Epidermal melanocyte (primary cell): ENCODE data around the gene BEND6.
"Not testable (repeated sequence)": the region's sequence is repeated elsewhere in the genome, so short reads cannot be mapped to it uniquely, and the experiment has no call there.

ENCODE experiments used
- DNase-seq: peaks from one replicate; pipeline ENCODE4 v3.0.0; 2011; ENCODE audit warnings: low spot score; ENCODE audit not compliant: insufficient read length

Gene BEND6

GRCh38 chr6:57027301-57027700, 72.4 kb downstream of the BEND6 start:
- DNase-seq: no peak

GRCh38 chr6:57029213-57029612, 74.3 kb downstream of the BEND6 start:
- no peak for DNase-seq

- no peak for DNase-seq
These were observed 78.3 kb downstream of the BEND6 start for GRCh38 chr6:57033228-57033627.

- no peak for DNase-seq
These were observed 80.6 kb downstream of the BEND6 start for GRCh38 chr6:57035549-57035948.

- no peak for DNase-seq
These were observed 84.0 kb downstream of the BEND6 start for GRCh38 chr6:57038906-57039305.

- no peak for DNase-seq
These were observed 85.1 kb downstream of the BEND6 start for GRCh38 chr6:57040011-57040410.

- not testable (repeated sequence) for DNase-seq
These were observed 89.2 kb downstream of the BEND6 start for GRCh38 chr6:57044061-57044460.

GRCh38 chr6:57044568-57044967, 89.7 kb downstream of the BEND6 start:
- no peak for DNase-seq

GRCh38 chr6:57046332-57047256, 91.7 kb downstream of the BEND6 start, which contains the start of gene KIAA1586:
KIAA1586 (plus strand) TSS chr6:57046693; CDS start chr6:57046756, 63 bp downstream.
- peak; percentile 81 for DNase-seq

GRCh38 chr6:57047257-57047585, 92.3 kb downstream of the BEND6 start:
- DNase-seq: not testable (repeated sequence)

GRCh38 chr6:57047859-57048258, 93.0 kb downstream of the BEND6 start:
- DNase-seq: not testable (repeated sequence)

- no peak for DNase-seq
These were observed 93.7 kb downstream of the BEND6 start for GRCh38 chr6:57048577-57048976.

GRCh38 chr6:57063847-57064246, 108.9 kb downstream of the BEND6 start:
- DNase-seq: no peak

GRCh38 chr6:57064809-57065208, 109.9 kb downstream of the BEND6 start:
- no peak for DNase-seq

- no peak for DNase-seq
These were observed 113.2 kb downstream of the BEND6 start for GRCh38 chr6:57068061-57068460.

- DNase-seq: no peak
These were observed 114.3 kb downstream of the BEND6 start for GRCh38 chr6:57069228-57069627.

GRCh38 chr6:57069920-57070331, 115.0 kb downstream of the BEND6 start:
- DNase-seq: no peak

- DNase-seq: no peak
These were observed 117.2 kb downstream of the BEND6 start for GRCh38 chr6:57072108-57072507.

GRCh38 chr6:57074383-57074782, 119.5 kb downstream of the BEND6 start:
- DNase-seq: no peak

- no peak for DNase-seq
These were observed 120.2 kb downstream of the BEND6 start for GRCh38 chr6:57075092-57075491.
